ENCODE measurements around the gene EHBP1.

EHBP1 gene

GRCh38 chr2:62741127-62741526, 35.6 kb downstream of the EHBP1 start:
- Histone ChIP-seq H3K4me2 (ENCODE audit: low read length) (no peak overlapping the region), H3K27me3 (ENCODE audit: insufficient read depth, low read length) (no peaks in the 10 kb centered on the region), H2AK5ac (ENCODE audit: low read length) (no peak overlapping the region), H4K91ac (ENCODE audit: low read depth, low read length) (no peak overlapping the region), H3K4me3 (ENCODE audit: low read depth, low read length) (no peak overlapping the region), H3K18ac (ENCODE audit: low read length) (no peak overlapping the region), H3K9ac (ENCODE audit: low read length) (no peak overlapping the region), H3K9me3 (ENCODE audit: insufficient read depth, low read depth, low read length) (no peaks in the 10 kb centered on the region), H3K36me3 (ENCODE audit: control insufficient read depth in 1 of 2, insufficient read depth in 2 of 2, low read length in 2 of 2) (no peaks in the 10 kb centered on the region), H2BK5ac (ENCODE audit: low read depth, low read length, poor library complexity) (no peak overlapping the region), H3K4me1 (ENCODE audit: control insufficient read depth in 1 of 2, insufficient read depth in 2 of 2, low read length in 2 of 2) (peaks cover 3 to 9% of the 10 kb centered on the region in 2 experiments), H3K27ac (ENCODE audit: low read depth, low read length) (no peak overlapping the region), H2BK120ac (ENCODE audit: insufficient read depth, low read length, poor library complexity) (no peak overlapping the region), H3K79me1 (ENCODE audit: low read length) (peaks cover 8% of the 10 kb centered on the region), H2AFZ (ENCODE audit: insufficient read depth, low read length, poor library complexity) (no peak overlapping the region), H4K8ac (ENCODE audit: low read depth, low read length) (peak overlapping the region; percentile 47), H3K23ac (ENCODE audit: low read length) (peak overlapping the region; percentile 61), H4K12ac (ENCODE audit: low read depth, low read length) (no peak overlapping the region), H3K79me2 (ENCODE audit: control insufficient read depth, insufficient read depth, low read length, poor library complexity) (peaks cover 4% of the 10 kb centered on the region), H2BK12ac (ENCODE audit: low read length) (no peak overlapping the region), H3K4ac (ENCODE audit: low read depth, low read length) (no peak overlapping the region), H3K14ac (ENCODE audit: low read length) (no peak overlapping the region)
- DNase-seq = no peak
- no CpG with 5 or more reads among the region's 3 CpGs for whole genome bisulfite sequencing (ENCODE audit: extremely low coverage, insufficient coverage, insufficient read length)

GRCh38 chr2:62741954-62742722, 36.6 kb downstream of the EHBP1 start:
- H3K9ac ChIP-seq (ENCODE audit: low read length) = no peak overlapping the region
- no peak overlapping the region for H4K12ac ChIP-seq (ENCODE audit: low read depth, low read length)
- H2BK12ac ChIP-seq (ENCODE audit: low read length) = no peak overlapping the region
- H4K91ac ChIP-seq (ENCODE audit: low read depth, low read length) = no peak overlapping the region
- H3K9me3 ChIP-seq (ENCODE audit: insufficient read depth, low read depth, low read length) = no peaks in the 10 kb centered on the region
- H3K36me3 ChIP-seq (ENCODE audit: control insufficient read depth in 1 of 2, insufficient read depth in 2 of 2, low read length in 2 of 2) = no peaks in the 10 kb centered on the region
- H4K8ac ChIP-seq (ENCODE audit: low read depth, low read length) = no peak overlapping the region
- no peak overlapping the region for H2AFZ ChIP-seq (ENCODE audit: insufficient read depth, low read length, poor library complexity)
- no peak overlapping the region for H2BK120ac ChIP-seq (ENCODE audit: insufficient read depth, low read length, poor library complexity)
- H3K4me3 ChIP-seq (ENCODE audit: low read depth, low read length) = no peak overlapping the region
- H3K79me2 ChIP-seq (ENCODE audit: control insufficient read depth, insufficient read depth, low read length, poor library complexity) = no peaks in the 10 kb centered on the region
- no peak overlapping the region for H3K4me2 ChIP-seq (ENCODE audit: low read length)
- no peak overlapping the region for H3K4ac ChIP-seq (ENCODE audit: low read depth, low read length)
- H3K14ac ChIP-seq (ENCODE audit: low read length) = no peak overlapping the region
- H3K27ac ChIP-seq (ENCODE audit: low read depth, low read length) = no peak overlapping the region
- no peak overlapping the region for H2AK5ac ChIP-seq (ENCODE audit: low read length)
- H3K23ac ChIP-seq (ENCODE audit: low read length) = no peak overlapping the region
- H3K79me1 ChIP-seq (ENCODE audit: low read length) = peaks cover 7% of the 10 kb centered on the region
- WGBS (ENCODE audit: extremely low coverage, insufficient coverage, insufficient read length) = no CpG with 5 or more reads among the region's 1 CpG
- no peaks in the 10 kb centered on the region for H3K27me3 ChIP-seq (ENCODE audit: insufficient read depth, low read length)
- DNase-seq = no peak
- H2BK5ac ChIP-seq (ENCODE audit: low read depth, low read length, poor library complexity) = no peak overlapping the region
- H3K4me1 ChIP-seq (ENCODE audit: control insufficient read depth in 1 of 2, insufficient read depth in 2 of 2, low read length in 2 of 2) = peaks cover 3 to 7% of the 10 kb centered on the region in 2 experiments
- H3K18ac ChIP-seq (ENCODE audit: low read length) = no peak overlapping the region

GRCh38 chr2:62743506-62743905, 38.0 kb downstream of the EHBP1 start:
- no peak overlapping the region for H3K27ac ChIP-seq (ENCODE audit: low read depth, low read length)
- H2AFZ ChIP-seq (ENCODE audit: insufficient read depth, low read length, poor library complexity) = no peak overlapping the region
- WGBS (ENCODE audit: extremely low coverage, insufficient coverage, insufficient read length) = no CpG with 5 or more reads among the region's 2 CpGs

DNA sequence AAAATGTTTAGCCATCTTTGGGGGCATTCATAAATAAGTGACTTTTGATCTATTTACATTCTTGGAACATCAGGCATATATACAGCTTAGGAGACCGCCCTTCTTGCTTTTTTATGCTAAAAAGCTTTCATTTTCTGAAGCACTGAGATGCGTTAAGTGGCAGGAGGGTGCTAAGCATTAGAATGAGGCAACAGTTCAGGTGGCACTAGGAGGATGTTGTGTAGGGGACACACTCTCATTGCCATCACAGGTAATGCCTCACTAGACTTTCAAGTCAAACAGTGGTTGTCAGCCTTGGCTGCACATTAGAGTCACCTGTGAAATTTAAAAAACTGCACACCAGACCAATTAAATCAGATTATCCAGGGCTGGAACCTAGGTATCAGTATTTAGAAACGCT, 39.1 kb downstream of the EHBP1 start:
- H2BK120ac ChIP-seq (ENCODE audit: insufficient read depth, low read length, poor library complexity) = no peak overlapping the region
- H2AFZ ChIP-seq (ENCODE audit: insufficient read depth, low read length, poor library complexity) = no peak overlapping the region
- no peaks in the 10 kb centered on the region for H3K79me2 ChIP-seq (ENCODE audit: control insufficient read depth, insufficient read depth, low read length, poor library complexity)
- H3K27me3 ChIP-seq (ENCODE audit: insufficient read depth, low read length) = no peaks in the 10 kb centered on the region
- H4K91ac ChIP-seq (ENCODE audit: low read depth, low read length) = no peak overlapping the region
- no peaks in the 10 kb centered on the region for H3K4me1 ChIP-seq (ENCODE audit: control insufficient read depth in 1 of 2, insufficient read depth in 2 of 2, low read length in 2 of 2)
- no peaks in the 10 kb centered on the region for H3K36me3 ChIP-seq (ENCODE audit: control insufficient read depth in 1 of 2, insufficient read depth in 2 of 2, low read length in 2 of 2)
- WGBS (ENCODE audit: extremely low coverage, insufficient coverage, insufficient read length) = no CpG with 5 or more reads among the region's 3 CpGs
- no peak overlapping the region for H2AK5ac ChIP-seq (ENCODE audit: low read length)
- no peak overlapping the region for H2BK12ac ChIP-seq (ENCODE audit: low read length)
- no peak overlapping the region for H3K9ac ChIP-seq (ENCODE audit: low read length)
- no peak overlapping the region for H3K14ac ChIP-seq (ENCODE audit: low read length)
- H4K12ac ChIP-seq (ENCODE audit: low read depth, low read length) = no peak overlapping the region
- no peak overlapping the region for H3K4me2 ChIP-seq (ENCODE audit: low read length)
- H3K4me3 ChIP-seq (ENCODE audit: low read depth, low read length) = no peak overlapping the region
- H3K18ac ChIP-seq (ENCODE audit: low read length) = no peak overlapping the region
- H3K23ac ChIP-seq (ENCODE audit: low read length) = no peak overlapping the region
- no peak overlapping the region for H2BK5ac ChIP-seq (ENCODE audit: low read depth, low read length, poor library complexity)
- no peak overlapping the region for H3K27ac ChIP-seq (ENCODE audit: low read depth, low read length)
- no peak overlapping the region for H3K4ac ChIP-seq (ENCODE audit: low read depth, low read length)
- no peaks in the 10 kb centered on the region for H3K9me3 ChIP-seq (ENCODE audit: insufficient read depth, low read depth, low read length)
- H3K79me1 ChIP-seq (ENCODE audit: low read length) = peaks cover 1% of the 10 kb centered on the region
- DNase-seq = no peak
- no peak overlapping the region for H4K8ac ChIP-seq (ENCODE audit: low read depth, low read length)

More at GRCh38 chr2:62743506-62743905, 38.0 kb downstream of the EHBP1 start:
- H3K18ac ChIP-seq (ENCODE audit: low read length) = no peak overlapping the region
- H4K12ac ChIP-seq (ENCODE audit: low read depth, low read length) = no peak overlapping the region
- H2BK12ac ChIP-seq (ENCODE audit: low read length) = no peak overlapping the region
- no peaks in the 10 kb centered on the region for H3K79me2 ChIP-seq (ENCODE audit: control insufficient read depth, insufficient read depth, low read length, poor library complexity)
- H3K9me3 ChIP-seq (ENCODE audit: insufficient read depth, low read depth, low read length) = no peaks in the 10 kb centered on the region
- no peak overlapping the region for H2BK5ac ChIP-seq (ENCODE audit: low read depth, low read length, poor library complexity)
- H3K36me3 ChIP-seq (ENCODE audit: control insufficient read depth in 1 of 2, insufficient read depth in 2 of 2, low read length in 2 of 2) = no peaks in the 10 kb centered on the region
- H3K27me3 ChIP-seq (ENCODE audit: insufficient read depth, low read length) = no peaks in the 10 kb centered on the region
- H4K8ac ChIP-seq (ENCODE audit: low read depth, low read length) = no peak overlapping the region
- no peak overlapping the region for H3K4me3 ChIP-seq (ENCODE audit: low read depth, low read length)
- no peak for DNase-seq
- H3K14ac ChIP-seq (ENCODE audit: low read length) = no peak overlapping the region
- no peaks in the 10 kb centered on the region for H3K4me1 ChIP-seq (ENCODE audit: control insufficient read depth in 1 of 2, insufficient read depth in 2 of 2, low read length in 2 of 2)
- peaks cover 1% of the 10 kb centered on the region for H3K79me1 ChIP-seq (ENCODE audit: low read length)
- H2AK5ac ChIP-seq (ENCODE audit: low read length) = no peak overlapping the region
- no peak overlapping the region for H4K91ac ChIP-seq (ENCODE audit: low read depth, low read length)
- H3K4me2 ChIP-seq (ENCODE audit: low read length) = no peak overlapping the region
- no peak overlapping the region for H2BK120ac ChIP-seq (ENCODE audit: insufficient read depth, low read length, poor library complexity)
- H3K9ac ChIP-seq (ENCODE audit: low read length) = no peak overlapping the region
- no peak overlapping the region for H3K4ac ChIP-seq (ENCODE audit: low read depth, low read length)
- H3K23ac ChIP-seq (ENCODE audit: low read length) = no peak overlapping the region
